HG03521 (cell line): ENCODE measurements around the gene SLC6A18.
"Not testable (repeated sequence)": the region's sequence is repeated elsewhere in the genome, so short reads cannot be mapped to it uniquely, and the experiment has no call there.

Experiments used
- ATAC-seq: cut with Tn5 transposase; IDR thresholded peaks from one replicate; pipeline ENCODE4 v1.9.1; 2021; ENCODE audit warnings: mild to moderate bottlenecking, moderate library complexity; ENCODE audit not compliant: unreplicated experiment

The SLC6A18 gene

GRCh38 chr5:1229023-1229422 is 3.8 kb downstream of the SLC6A18 start:
- not testable (repeated sequence) for ATAC-seq

DNA sequence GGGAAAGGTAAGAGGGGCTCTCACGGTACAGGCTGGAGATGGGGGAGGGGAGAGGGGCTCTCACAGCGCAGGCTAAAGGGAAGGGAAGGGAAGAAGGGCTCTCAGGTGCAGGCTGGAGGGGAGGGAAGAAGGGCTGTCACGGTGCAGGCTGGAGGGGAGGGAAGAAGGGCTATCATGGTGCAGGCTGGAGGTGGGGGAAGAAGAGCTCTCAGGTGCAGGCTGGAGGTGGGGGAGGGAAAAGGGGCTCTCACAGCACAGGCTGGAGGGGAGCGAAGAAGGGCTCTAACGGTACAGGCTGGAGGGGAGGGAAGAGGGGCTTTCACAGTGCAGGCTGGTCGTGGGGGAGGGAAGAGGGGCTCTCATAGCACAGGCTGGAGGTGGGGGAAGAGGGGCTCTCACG is 4.6 kb downstream of the SLC6A18 start:
- no peak for ATAC-seq

DNA sequence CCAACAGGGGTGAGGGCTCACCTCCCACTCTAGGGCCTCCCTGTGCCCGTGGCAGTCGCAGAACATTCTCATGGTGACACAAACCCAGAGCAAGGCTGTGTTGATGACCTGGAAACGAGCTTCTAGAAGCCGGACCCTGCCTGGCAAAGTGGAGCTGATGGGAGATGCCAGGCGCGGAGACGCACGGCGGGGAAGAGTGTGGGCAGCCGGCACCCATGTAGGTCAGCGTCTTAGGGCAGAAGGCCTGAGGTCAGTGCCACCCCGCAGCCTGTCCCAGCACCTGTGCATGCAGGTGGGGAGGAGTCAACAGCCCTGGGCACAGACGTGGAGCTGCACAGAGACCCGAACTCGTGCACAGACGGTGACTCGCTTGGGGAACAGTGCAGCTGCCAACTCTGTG is 5.4 kb downstream of the SLC6A18 start:
- ATAC-seq: no peak

GRCh38 chr5:1231354-1231905 is 6.2 kb downstream of the SLC6A18 start:
- no peak for ATAC-seq

- no peak for ATAC-seq
Measured at GRCh38 chr5:1232780-1233179, 7.6 kb downstream of the SLC6A18 start.

- no peak for ATAC-seq
Measured at GRCh38 chr5:1235379-1235778, 10.2 kb downstream of the SLC6A18 start.

DNA sequence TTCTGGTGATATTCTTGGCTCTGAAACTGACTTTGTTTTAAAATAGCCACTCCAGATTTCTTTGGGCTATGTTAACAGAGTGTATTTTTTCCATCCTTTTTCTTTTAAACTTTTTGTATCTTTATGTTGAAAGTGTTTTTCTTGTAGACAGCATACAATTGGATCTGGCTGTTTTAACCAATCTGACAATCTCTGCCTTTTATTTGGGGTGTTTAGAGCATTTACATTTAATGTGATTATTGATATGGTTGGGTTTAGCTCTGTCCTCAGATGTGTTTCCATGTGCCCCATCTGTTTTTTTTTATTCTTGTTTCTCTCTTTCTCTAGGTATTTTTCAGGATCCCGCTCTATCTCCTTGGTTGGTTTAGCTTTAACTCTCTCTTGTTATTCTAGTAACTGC is 10.7 kb downstream of the SLC6A18 start:
- no peak for ATAC-seq

DNA sequence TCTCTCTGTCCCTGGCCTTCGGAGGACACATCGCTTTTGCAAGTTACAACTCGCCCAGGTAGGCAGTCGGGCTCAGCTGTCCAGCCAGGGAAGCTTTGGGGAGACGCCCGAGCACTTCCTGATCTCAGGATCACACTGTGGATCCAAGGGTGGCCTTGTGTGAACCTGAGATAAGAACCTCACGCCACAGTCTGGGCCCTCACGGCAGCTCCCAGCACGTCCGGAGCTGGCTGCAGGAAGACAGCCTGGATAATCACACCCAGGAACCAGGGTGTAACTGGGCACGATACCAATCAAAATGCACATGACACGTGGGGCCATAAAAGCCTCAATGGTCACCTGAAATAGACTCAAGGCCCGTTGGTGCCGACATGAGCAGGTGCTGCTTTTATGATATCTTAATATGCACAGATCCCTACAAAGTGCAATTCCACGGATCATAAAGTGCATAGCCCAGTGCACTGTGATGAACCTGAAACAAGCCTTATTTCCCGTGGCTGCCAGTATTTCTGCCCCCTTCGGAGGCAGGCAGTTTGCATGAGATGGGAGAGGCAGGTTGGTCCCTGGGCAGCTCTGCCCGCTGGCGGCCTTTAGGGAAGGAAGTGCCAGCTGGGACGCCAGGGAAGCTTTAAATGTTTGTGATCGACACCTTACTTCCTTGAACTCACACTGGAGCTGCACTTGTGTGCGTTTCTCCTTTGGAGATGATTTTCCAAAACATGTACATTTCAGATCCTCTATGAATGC is 14.5 kb downstream of the SLC6A18 start:
- no peak for ATAC-seq

DNA sequence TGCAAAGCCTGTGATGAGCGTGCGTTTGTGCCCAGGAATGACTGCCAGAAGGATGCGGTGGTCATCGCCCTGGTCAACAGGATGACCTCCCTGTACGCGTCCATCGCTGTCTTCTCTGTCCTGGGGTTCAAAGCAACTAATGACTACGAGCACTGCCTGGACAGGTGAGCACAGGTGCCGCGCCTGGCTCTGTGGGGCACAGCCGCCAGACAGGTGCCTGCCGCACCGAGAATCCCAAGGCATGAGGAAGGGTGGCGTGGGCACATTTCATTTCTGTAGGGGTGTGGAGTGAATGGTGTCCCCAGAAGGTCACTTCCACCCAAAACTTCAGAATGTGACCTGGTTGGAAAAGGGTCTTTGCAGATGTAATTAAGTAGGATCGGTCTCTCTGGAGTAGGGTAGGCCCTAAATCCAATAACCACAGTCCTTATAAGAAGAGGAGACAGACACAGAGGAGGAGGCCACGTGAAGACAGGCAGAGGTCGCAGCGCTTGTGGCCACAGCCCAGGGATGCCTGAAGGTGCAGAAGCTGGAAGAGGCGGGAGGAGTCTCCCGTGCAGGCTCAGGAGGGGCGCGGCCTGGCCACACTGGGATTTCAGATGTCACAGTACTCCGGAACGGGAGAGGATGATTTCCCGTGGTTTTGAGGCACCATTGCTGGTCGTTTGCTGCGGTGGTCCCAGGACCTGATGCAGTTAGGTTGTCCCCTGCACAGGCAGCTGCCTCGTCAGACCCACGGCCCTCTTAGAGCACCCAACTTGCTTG is 15.5 kb downstream of the SLC6A18 start:
- ATAC-seq: no peak

DNA sequence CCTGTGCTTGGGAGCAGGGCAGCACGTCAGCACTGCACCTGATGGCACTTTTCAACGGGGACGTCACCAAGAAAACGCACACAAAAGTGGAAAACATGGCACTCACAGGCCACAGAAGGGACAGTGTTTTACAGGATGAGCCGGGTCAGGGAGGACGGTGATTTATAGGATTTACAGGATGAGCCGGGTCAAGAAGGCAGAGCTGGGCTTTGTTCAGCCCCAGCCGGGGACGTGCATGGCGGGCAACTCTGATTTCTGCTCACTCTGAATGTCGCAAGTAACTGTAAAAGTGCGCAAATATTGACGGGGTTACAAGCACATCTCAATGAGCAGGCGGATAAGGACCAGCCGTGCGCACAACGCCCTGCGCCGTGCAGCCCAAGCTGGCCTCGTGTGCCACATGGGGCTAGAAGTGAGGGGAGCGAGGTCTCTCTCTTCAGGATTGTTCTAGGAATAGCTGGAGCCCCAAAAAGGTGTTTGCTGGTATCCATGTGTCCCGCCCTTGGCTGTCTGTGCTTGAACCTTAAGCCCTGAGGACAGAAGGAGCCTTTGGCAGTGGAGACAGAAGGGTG is 16.4 kb downstream of the SLC6A18 start:
- no peak for ATAC-seq

- ATAC-seq: no peak
Measured at GRCh38 chr5:1242733-1243486, 17.7 kb downstream of the SLC6A18 start.

GRCh38 chr5:1243487-1244130 is 18.4 kb downstream of the SLC6A18 start:
- no peak for ATAC-seq

- ATAC-seq: no peak
Measured at GRCh38 chr5:1244255-1244654, 19.1 kb downstream of the SLC6A18 start.

DNA sequence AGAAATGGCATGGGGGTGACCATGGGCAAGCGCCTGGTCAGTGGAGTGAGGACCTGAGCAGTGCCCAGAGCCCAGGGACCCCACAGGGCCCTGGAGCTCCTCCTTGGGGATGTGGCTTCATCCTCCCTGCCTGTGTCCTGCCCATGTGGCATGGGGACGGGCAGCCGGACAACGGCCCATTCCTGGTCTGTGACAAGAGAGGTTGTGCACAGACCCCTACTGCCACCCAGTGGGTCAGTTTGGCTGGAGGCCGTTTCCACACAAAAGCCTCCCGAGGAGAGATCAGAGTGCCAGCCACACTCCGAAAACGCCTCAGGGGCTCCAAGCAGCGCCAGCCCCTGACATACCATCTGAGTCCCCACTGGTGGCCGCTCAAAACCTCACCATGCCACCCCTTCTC is 19.8 kb downstream of the SLC6A18 start:
- no peak for ATAC-seq

GRCh38 chr5:1245905-1246576 is 20.9 kb downstream of the SLC6A18 start:
- ATAC-seq: no peak

- no peak for ATAC-seq
Measured at GRCh38 chr5:1246711-1247431, 21.7 kb downstream of the SLC6A18 start.

DNA sequence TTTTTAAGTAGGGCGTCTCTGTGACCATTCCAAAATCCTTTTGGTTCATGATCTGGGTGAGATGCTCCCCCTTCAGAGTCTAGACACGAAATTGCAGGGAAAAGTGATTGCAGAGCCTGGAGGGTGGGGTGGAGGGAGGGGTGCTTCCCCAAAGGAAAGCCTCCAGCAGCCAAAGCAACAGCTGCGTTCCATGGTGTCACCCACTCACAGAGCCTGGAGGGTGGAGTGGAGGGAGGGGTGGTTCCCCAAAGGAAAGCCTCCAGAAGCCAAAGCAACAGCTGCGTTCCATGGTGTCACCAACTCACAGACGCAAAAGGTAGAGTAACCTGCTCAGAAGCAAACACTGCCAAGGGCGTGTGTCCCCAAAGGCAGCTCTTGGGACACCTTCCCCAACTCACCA is 22.6 kb downstream of the SLC6A18 start:
- ATAC-seq: no peak

DNA sequence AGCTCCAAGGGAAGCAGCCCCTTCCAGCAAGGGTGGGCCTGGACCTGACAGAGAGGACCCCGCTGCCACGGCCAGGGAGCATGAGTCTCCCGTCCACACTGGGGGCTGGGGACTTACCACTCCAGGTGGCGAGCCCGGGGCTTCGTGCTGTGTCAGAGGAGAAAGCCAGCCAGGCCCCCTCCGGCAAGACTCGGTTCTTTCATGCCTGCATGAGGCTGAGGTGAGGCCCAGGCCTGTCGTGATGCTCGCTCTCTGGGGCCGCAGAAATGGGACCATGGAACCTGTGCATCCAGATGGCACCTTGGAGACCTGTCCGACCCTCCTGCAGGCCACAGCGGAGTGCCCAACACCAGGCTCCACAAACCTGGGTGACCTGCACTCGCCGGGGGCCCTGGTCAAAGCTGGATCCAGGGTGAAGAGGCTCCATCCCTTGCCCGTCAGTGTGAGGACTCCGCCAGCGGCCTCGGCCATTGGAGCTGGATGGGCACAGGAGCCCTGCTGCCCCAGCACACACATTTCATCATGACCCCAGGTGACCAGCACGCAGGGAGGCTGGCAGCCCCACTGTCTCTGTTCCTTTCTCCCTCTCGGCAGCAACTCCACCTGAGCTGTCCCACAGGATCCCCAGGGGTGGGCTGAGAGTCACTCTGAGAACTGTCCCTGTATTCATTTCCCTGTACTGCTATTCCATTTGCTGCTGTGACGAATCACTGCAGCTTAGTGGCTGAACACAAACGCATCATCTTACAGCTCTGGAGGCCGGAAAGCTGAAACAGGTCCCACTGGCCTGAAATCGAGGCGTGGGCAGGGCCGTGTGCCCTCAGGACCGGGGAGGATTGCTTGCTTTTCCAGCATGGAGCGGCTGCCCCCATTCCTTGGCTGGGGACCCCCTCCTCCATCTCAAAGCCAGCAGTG is 24.4 kb downstream of the SLC6A18 start:
- ATAC-seq: no peak
